Suprapubic skin (tissue), 4 donors: Measurements from ENCODE around the gene TNFAIP2.

Experiments
- CTCF ChIP-seq, 2 donors: fragments of 200-600 bp in 1 of 2; fragments of 450-650 bp in 1 of 2; sonication (generic) in 1 of 2; IDR thresholded peaks; one replicate each; pipeline ENCODE4 v1.5.1; 2016 to 2019; ENCODE audit warnings: antibody characterized with exemption in 2 of 2, mild to moderate bottlenecking in 1 of 2, moderate library complexity in 1 of 2
- EP300 ChIP-seq: sonication (generic); formaldehyde crosslinking; IDR thresholded peaks from one replicate; pipeline ENCODE4 v1.6.1; 2017; ENCODE audit warnings: antibody characterized with exemption
- POLR2A ChIP-seq, 2 donors: fragments of 450-650 bp; IDR thresholded peaks; one replicate each; pipeline ENCODE4 v1.6.1; 2017; ENCODE audit warnings: antibody characterized with exemption in 2 of 2, mild to moderate bottlenecking in 2 of 2, moderate library complexity in 2 of 2
- POLR2AphosphoS5 ChIP-seq, 3 donors: sonication (generic); formaldehyde crosslinking; IDR thresholded peaks; one replicate each; pipeline ENCODE4 v1.6.1; 2017; ENCODE audit warnings: antibody characterized with exemption in 3 of 3

DNA sequence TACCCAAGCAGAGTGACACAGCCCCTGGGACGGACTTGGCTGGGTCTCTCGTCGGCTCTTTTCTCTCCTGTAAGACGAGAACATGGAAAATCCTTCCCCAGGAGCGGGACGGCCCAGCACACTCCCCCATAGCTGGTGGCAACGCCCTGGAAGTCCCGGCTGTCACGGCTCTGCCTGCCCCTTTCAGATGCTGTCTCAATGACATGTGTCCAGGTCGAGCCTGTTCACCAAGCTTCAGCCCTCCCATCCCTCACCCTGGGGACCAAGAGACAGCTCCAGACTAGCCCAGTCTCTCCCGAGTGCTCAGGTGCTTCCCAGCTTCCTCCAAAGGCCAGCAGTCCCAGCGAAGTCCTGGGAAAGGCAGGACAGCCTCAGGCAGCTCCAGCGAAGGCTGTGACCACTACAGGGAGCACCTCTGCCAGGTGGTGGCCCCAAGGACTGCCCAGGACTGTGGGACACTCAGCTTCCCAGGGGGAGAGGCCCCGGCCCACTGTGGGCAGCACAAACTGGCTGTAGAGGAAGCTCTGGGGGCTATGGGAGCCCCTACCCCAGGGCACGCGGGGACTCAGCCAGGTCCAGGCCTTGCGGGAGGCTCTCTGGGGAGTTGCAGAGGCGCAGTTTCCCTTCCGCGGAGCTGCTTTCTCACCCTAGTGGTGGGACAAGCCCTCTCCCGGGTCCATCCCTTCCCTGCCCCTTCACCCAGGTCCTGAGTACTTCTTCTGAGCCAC lies 33.6 kb downstream of the TNFAIP2 start:
- TF ChIP-seq CTCF (IDR thresholded peaks at IDR 0.05) (no peak), POLR2AphosphoS5 (IDR thresholded peaks at IDR 0.05) (no peak), EP300 (no peak), POLR2A (IDR thresholded peaks at IDR 0.05) (no peak)
